Measurements from ENCODE around the gene GOLGA6D.
"Not testable (repeated sequence)": the region's sequence is repeated elsewhere in the genome, so short reads cannot be mapped to it uniquely, and the experiment has no call there.

The GOLGA6D gene

DNA sequence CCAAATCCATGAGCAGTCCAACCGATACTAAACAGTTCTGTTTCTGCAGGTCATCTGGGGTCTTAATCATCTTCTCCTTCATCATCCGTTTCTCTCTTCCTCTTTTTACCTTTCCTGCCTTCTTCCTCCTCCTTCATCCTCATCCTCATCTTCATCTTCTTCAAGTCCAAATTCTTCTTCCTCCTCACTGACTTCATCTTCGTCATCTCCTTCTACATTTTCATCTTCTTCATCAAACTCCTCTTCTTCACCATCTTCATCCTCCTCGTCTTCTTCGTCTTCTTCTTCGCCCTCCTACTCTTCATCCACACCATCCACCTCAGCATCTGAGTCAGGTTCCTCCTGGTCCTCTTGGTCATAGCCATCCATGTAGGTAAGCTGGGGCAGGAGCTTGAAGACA lies 39.1 kb downstream of the GOLGA6D start:
- H3K27ac ChIP-seq = no peak overlapping the region
- H3K9ac ChIP-seq = no peak overlapping the region
- no peak for TF ChIP-seq Cebpa-rat (IDR thresholded peaks at IDR 0.05)
- no peaks in the 10 kb centered on the region for H3K27me3 ChIP-seq
- H3K4me1 ChIP-seq = peaks cover 0 to 3% (median 0%) of the 10 kb centered on the region in 10 experiments; a peak in 1 of 20 replicates
- H4K20me1 ChIP-seq = no peaks in the 10 kb centered on the region
- no peak overlapping the region for H3K4me3 ChIP-seq
- H3K36me3 ChIP-seq = no peaks in the 10 kb centered on the region
- no peaks in the 10 kb centered on the region for H3K9me3 ChIP-seq (replicated peaks in 1 of 11)
- no peak overlapping the region for H3K4me2 ChIP-seq

DNA sequence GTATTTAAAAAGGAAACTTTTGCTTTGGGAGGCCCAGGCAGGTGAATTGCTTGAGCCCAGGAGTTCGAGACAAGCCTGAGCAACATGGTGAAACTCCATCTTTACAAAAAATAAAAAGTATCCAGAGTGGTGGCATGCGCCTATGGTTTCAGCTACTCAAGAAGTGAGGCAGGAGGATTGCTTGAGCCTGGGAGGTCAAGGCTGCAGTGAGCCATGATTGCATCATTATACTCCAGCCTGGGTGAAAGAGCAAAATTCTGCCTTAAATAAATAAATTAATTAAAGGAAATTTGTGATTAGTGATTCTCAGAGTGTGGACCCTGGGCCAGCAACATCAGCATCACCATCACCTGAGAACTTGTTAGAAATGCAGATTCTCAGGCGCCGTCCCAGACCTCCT lies 43.3 kb downstream of the GOLGA6D start:
- no peak for TF ChIP-seq Cebpa-rat (IDR thresholded peaks at IDR 0.05)
- Histone ChIP-seq H3K9ac (no peak overlapping the region), H3K36me3 (no peaks in the 10 kb centered on the region), H3K9me3 (replicated peaks in 1 of 11) (no peaks in the 10 kb centered on the region), H3K27me3 (no peaks in the 10 kb centered on the region), H4K20me1 (no peaks in the 10 kb centered on the region), H3K4me1 (peaks cover 0 to 3% (median 0%) of the 10 kb centered on the region in 10 experiments; a peak in 1 of 20 replicates), H3K4me3 (no peak overlapping the region), H3K27ac (no peak overlapping the region), H3K4me2 (no peak overlapping the region)

DNA sequence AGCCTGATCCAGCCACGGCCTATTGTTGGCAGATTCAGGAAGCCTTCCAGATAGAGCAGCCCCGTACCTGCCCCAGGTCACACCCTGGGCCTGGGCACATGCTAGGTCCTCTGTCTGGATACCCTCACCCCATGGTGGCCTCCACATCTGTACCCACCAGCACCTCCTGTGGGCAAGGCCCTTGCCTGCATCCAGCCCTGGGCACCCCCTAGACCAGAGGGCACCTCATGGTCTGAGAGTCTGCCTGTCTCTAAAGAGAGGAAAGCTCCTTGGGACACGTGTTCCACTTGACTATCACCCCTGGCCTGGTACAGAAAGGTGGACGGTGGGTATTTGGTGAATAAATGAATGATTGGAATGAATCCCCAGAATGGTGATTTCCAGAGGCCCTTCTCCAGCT lies 44.4 kb downstream of the GOLGA6D start:
- H3K27me3 ChIP-seq = no peaks in the 10 kb centered on the region
- peaks cover 0 to 3% (median 0%) of the 10 kb centered on the region in 10 experiments; a peak in 1 of 20 replicates for H3K4me1 ChIP-seq
- H3K36me3 ChIP-seq = no peaks in the 10 kb centered on the region
- no peak overlapping the region for H3K4me3 ChIP-seq
- no peak overlapping the region for H3K27ac ChIP-seq
- no peak overlapping the region for H3K4me2 ChIP-seq
- no peak for TF ChIP-seq Cebpa-rat (IDR thresholded peaks at IDR 0.05)
- H3K9me3 ChIP-seq (replicated peaks in 1 of 11) = no peaks in the 10 kb centered on the region
- no peak overlapping the region for H3K9ac ChIP-seq
- no peaks in the 10 kb centered on the region for H4K20me1 ChIP-seq

DNA sequence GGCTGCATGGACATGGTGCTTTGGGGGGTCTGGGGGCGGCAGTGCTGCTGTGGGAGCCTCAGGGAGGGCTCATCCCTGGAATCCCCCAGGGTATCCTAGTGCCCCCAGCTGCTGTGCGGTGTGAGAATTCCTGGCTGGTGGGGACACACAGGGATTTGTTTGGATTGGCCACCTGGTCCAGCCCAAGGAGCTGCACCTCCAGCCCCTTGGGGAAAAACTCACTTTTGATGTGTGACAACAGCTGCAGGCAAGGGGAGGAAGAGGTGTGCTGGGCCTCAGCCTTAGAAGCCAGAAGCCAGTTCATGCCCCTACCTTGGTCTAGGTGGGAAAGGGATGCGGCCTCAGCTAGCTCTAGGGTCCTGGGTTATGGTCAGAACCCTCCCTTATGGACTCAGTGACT lies 44.9 kb downstream of the GOLGA6D start:
- Histone ChIP-seq H3K36me3 (no peaks in the 10 kb centered on the region), H4K20me1 (no peaks in the 10 kb centered on the region), H3K9me3 (replicated peaks in 1 of 11) (no peaks in the 10 kb centered on the region), H3K4me1 (peaks cover 0 to 3% (median 0%) of the 10 kb centered on the region in 10 experiments; a peak in 1 of 20 replicates), H3K27me3 (no peaks in the 10 kb centered on the region), H3K4me3 (no peak overlapping the region), H3K9ac (no peak overlapping the region), H3K27ac (no peak overlapping the region), H3K4me2 (no peak overlapping the region)
- no peak for TF ChIP-seq Cebpa-rat (IDR thresholded peaks at IDR 0.05)

DNA sequence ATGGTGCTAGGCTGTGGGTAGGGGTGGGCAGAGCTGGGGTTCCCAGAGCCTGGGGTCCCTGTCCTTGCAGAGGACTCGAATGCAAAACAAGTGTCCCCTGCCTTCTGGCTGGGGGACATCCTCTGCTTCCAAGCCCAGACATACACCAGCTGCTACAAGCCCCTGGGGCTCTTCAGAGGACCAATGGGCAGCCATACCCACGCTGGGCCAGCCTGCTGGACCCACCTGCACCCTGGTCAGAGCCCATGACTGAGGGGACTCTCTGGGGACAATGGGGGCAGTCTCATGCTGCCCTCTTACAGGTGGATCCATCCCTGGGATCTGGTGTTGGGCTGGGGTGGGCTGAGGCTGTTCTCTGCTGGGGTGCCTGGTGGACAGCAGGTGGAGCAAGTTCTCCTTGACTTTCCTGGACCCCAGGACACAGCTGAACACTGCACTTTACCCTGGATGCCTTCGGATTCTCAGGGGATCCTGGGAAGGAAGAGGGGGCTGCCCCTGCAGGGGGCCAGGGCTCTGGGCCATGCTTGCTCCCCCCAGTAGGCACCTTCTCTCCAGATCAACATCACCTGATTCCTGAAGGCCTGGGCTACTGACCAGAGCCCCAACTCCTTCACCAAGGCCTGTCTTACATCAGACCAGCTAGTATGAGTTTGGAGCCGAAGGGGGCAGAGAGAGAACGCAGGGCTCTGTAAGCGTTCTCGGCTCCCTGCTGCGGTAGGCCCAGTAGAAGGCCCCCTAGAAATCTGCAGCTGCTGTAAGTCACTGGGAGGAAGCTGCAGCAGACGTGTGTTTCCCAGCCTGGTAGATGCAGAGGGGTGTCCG lies 46.1 kb downstream of the GOLGA6D start:
- H3K4me1 ChIP-seq = peaks cover 0 to 3% (median 0%) of the 10 kb centered on the region in 10 experiments; a peak in 1 of 20 replicates
- no peak overlapping the region for H3K9ac ChIP-seq
- TF ChIP-seq Cebpa-rat (IDR thresholded peaks at IDR 0.05) = no peak
- H3K36me3 ChIP-seq = no peaks in the 10 kb centered on the region
- H3K9me3 ChIP-seq (replicated peaks in 1 of 11) = no peaks in the 10 kb centered on the region
- no peak overlapping the region for H3K4me2 ChIP-seq
- no peak overlapping the region for H3K4me3 ChIP-seq
- no peaks in the 10 kb centered on the region for H4K20me1 ChIP-seq
- H3K27ac ChIP-seq = no peak overlapping the region
- no peaks in the 10 kb centered on the region for H3K27me3 ChIP-seq

DNA sequence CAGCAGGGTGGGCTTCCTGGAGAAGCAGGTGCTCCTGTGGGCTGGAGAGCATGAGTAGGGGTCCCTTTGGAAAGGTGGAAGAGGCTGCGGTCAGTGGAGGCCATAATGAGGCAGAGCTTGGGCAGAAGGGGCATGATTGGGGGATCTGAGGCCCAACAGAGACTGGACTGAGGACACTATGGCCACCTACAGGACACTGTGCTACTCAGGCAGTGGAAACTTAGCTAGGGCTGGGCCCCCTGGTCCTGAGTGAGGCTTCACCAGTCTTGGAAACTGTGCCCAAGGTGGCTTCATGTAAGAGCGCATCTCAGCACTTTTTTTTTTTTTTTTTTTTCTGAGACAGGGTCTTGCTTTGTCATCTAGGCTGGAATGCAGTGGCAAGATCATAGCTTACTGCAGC lies 46.9 kb downstream of the GOLGA6D start:
- no peak overlapping the region for H3K9ac ChIP-seq
- H3K27me3 ChIP-seq = no peaks in the 10 kb centered on the region
- no peaks in the 10 kb centered on the region for H3K9me3 ChIP-seq (replicated peaks in 1 of 11)
- no peak overlapping the region for H3K4me2 ChIP-seq
- H4K20me1 ChIP-seq = no peaks in the 10 kb centered on the region
- H3K27ac ChIP-seq = no peak overlapping the region
- H3K4me1 ChIP-seq = peaks cover 0 to 3% (median 0%) of the 10 kb centered on the region in 10 experiments; a peak in 1 of 20 replicates
- no peaks in the 10 kb centered on the region for H3K36me3 ChIP-seq
- no peak for TF ChIP-seq Cebpa-rat (IDR thresholded peaks at IDR 0.05)
- H3K4me3 ChIP-seq = no peak overlapping the region

DNA sequence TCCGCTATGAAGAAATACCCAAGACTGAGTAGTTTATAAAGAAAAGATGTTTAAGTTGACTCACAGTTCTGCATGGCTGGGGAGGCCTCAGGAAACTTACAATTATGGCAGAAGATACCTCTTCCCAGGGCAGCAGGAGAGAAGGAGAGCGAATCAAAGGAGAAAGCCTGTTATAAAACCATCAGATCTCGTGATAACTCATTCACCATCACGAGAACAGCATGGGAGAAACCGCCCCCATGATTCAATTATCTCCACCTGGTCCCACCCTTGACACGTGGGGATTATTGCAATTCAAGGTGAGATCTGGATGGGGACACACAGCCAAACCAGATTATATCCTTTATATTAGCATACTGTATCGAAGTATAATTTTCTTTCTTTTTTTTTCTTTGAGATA lies 49.5 kb downstream of the GOLGA6D start:
- not testable (repeated sequence) for H3K27ac ChIP-seq; H3K4me3 ChIP-seq; H4K20me1 ChIP-seq; H3K9ac ChIP-seq; H3K9me3 ChIP-seq (replicated peaks in 1 of 11); H3K4me2 ChIP-seq; H3K27me3 ChIP-seq; H3K36me3 ChIP-seq
- H3K4me1 ChIP-seq = peaks cover 9 to 19% (median 16%) of the 10 kb centered on the region in 10 experiments

DNA sequence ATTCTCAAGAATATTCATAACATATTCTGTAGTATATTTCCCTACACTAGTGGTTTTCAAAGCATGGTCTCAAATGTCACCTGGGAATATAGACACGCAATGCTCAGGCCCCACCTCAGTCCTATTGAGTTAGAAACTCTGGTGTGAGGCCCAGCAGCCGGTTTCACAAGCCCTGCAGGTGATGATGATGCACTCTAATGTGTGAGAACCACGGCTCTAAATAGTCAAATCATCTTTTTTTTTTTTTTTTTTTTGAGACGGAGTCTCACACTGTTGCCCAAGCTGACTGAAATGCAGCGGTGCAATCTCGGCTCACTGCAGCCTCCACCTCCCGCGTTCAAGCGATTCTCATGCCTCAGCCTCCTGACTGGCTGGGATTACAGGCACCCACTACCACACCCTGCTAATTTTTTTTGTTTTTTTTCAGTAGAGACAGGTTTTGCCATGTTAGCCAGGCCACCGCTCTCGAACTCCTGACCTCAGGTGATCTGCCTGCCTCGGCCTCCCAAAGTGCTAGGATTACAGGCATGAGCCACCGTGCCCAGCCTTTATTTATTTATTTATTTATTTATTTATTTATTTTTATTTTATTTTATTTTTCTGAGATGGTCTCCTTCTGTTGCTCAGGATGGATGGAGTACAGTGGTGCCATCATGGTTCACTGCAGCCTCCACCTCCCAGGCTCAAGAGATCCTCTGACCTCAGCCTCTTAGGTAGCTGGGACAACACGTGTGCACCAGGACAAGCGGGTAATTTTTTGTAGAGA lies 51.2 kb downstream of the GOLGA6D start:
- H3K36me3 ChIP-seq; H4K20me1 ChIP-seq; H3K27me3 ChIP-seq; H3K4me3 ChIP-seq; H3K9ac ChIP-seq; H3K27ac ChIP-seq; H3K9me3 ChIP-seq (replicated peaks in 1 of 11); H3K4me2 ChIP-seq: not testable (repeated sequence)
- H3K4me1 ChIP-seq = peaks cover 11 to 23% (median 20%) of the 10 kb centered on the region in 10 experiments

DNA sequence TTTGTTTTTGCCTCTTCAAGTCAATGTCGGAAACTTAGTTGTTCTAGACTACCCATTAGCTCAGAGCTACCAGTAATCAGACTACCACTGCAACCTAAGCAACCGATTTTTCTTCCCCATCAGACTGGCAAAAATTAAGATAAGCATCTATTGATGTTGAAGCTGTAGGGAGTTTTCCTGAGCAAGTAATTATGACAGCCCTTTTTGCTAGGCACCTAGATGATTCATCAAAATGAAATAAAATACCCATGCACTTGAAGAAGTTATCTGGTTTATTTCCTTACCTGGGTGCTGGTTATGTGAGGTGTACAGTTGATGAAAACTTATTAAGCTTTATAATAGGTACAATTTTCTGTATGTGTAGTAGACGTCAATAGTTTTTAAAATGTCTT lies 52.7 kb downstream of the GOLGA6D start:
- H3K27ac ChIP-seq = peak overlapping the region in 10 of 11 experiments; percentile 78 to 90 (median 84); a peak in 15 of 22 replicates
- H3K9me3 ChIP-seq (replicated peaks in 1 of 11) = no peaks in the 10 kb centered on the region
- H3K4me3 ChIP-seq = peak overlapping the region; percentile 58 to 79 (median 73)
- H3K4me1 ChIP-seq = peaks cover 11 to 23% (median 20%) of the 10 kb centered on the region in 10 experiments
- TF ChIP-seq Cebpa-rat (IDR thresholded peaks at IDR 0.05) = no peak
- peak overlapping the region; percentile 77 to 87 (median 83); a peak in 20 of 22 replicates for H3K9ac ChIP-seq
- no peaks in the 10 kb centered on the region for H3K27me3 ChIP-seq
- H3K4me2 ChIP-seq = peak overlapping the region; percentile 87 to 98 (median 94)
- H3K36me3 ChIP-seq = peaks cover 10 to 20% (median 19%) of the 10 kb centered on the region in 11 experiments
- H4K20me1 ChIP-seq = peaks cover 0 to 7% (median 0%) of the 10 kb centered on the region in 11 experiments; a peak in 1 of 22 replicates

All from BLaER1 treated with 17β-estradiol and CSF1 and Interleukin-3, amounts not matched to agents 10 nM and 100 nM (cell line).